ENCODE measurements around the gene FIBP.

Gene FIBP

GRCh38 chr11:65869643-65870306 is 18.5 kb downstream of the FIBP start:
- DNase-seq, result no peak

DNA sequence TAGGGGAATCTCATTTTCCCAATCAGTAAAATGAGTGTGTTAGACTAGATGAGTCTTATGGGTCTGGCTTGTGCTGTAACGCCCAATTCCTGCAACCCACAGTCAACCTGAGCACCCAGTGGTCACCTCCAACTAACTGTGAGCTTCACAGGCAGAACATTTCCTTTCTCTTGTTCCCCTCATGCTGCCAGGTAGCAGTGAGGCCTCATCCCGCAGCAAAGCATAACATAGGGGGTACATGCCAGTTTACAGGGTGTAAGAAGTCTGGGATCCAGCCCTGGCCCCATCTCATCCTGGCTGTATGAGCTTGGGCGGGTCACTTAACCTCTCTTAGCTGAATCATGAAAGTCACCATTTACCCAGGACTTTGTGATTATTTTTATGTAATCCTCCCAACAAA is 19.4 kb downstream of the FIBP start:
- DNase-seq, result no peak

GRCh38 chr11:65868076-65868667 is 20.1 kb downstream of the FIBP start:
- DNase-seq, result no peak

GRCh38 chr11:65867284-65868071 is 20.8 kb downstream of the FIBP start:
- DNase-seq, result no peak

GRCh38 chr11:65866509-65867283 is 21.6 kb downstream of the FIBP start:
- no peak for DNase-seq

- no peak for DNase-seq
Observed at GRCh38 chr11:65865550-65866172, 22.6 kb downstream of the FIBP start.

GRCh38 chr11:65864706-65865471 is 23.4 kb downstream of the FIBP start:
- DNase-seq, result no peak

- no peak for DNase-seq
Observed at GRCh38 chr11:65863889-65864705, 24.2 kb downstream of the FIBP start.

- no peak for DNase-seq
Observed at GRCh38 chr11:65862941-65863888, 25.1 kb downstream of the FIBP start.

DNA sequence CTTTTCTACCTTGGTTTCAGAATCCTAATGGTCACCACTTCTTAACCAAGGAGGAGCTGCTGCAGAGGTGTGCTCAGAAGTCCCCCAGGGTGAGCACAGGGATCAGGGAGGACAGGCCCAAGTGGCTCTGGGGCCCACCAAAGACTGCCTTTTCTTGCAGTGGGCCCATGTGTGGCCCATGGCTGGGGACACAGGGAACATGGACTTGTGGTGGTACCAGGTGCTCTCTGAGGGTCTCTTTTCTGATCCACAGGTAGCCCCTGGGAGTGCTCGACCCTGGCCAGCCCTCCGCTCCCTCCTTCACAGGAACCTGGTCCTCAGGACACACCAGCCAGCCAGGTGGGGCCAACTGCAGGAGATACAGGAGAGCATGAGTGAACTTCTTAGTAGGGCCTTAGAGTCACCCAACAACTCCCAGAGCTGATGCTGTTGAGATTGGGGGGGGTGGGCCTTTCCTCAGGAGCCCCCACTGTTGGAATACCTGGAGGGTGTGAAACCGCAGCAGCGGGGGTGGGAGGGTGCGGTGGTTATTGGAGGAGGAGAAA is 26.0 kb downstream of the FIBP start:
- no peak for DNase-seq

DNA sequence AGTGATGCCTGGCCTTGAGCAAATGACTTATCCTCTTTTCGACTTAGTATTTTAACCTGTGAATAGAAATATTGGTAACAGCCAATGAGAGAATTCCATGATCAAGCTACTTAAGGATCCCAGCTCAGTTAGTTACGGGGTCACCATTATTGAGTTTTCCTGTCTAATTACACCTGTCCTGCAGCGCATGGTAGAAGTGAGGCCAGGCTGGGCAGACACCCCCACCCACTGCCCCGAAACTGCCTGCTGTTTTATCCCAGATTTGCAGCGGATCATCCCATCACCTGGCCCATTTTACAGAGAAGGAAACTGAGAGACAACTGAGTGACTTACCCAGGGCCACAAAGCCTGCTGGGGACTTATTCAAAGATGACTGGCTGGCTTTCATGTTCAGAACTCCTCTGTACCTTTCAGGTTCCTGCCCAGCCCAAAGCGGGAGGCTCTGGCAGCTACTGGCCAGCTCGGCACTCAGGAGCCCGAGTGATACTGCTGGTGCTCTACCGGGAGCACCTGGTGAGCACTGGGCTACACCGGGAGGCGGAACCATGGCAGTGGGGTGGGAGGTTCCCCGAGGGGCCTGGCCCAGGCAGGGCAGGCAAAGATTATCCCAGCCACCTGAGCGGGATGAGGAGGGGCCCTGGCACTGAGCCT is 26.6 kb downstream of the FIBP start:
- no peak for DNase-seq

- peak in 1 of 2 experiments; percentile 29 for DNase-seq
Observed at GRCh38 chr11:65861165-65861505, 27.1 kb downstream of the FIBP start.

GRCh38 chr11:65860278-65861164 is 27.8 kb downstream of the FIBP start, which contains the start of gene MUS81:
MUS81 (plus strand) TSS chr11:65860433; CDS start chr11:65860754, 321 bp downstream.
- DNase-seq, result peak; percentile 95 to 98

DNA sequence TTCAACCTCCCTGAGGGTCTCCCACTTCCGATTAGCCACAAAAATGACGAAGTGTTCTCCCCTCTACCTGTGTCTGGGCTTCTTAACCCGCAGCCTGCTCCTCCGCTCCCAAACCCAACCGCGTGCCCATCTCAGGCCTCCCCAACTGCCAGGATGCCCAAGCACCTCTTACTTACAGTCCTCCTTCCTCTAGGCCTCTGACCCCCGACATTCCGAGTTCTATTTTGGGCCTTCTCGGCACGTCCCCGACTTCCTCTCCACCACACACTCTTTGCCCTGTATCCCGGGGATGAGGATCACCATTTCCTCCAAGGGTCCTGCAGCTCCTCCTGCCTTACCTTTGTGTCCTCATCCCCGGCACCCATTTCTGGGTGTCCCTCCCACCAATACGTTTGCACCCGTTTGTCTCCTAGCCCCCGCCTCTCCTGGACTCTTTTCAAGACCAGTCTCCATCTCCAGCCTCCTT is 28.4 kb downstream of the FIBP start:
- DNase-seq, result no peak

- DNase-seq, result peak; percentile 98 to 99
Observed at GRCh38 chr11:65859095-65859811, 29.0 kb downstream of the FIBP start.

GRCh38 chr11:65858681-65859087 is 29.6 kb downstream of the FIBP start:
- DNase-seq, result no peak
